Measurements from ENCODE around the gene NCBP3.

- TF ChIP-seq CTCF (IDR thresholded peaks at IDR 0.05) (no peak), EP300 (IDR thresholded peaks at IDR 0.05) (no peak), POLR2AphosphoS5 (IDR thresholded peaks at IDR 0.05) (no peak), POLR2A (IDR thresholded peaks at IDR 0.05) (no peak)
These were observed 91.3 kb downstream of the NCBP3 start for GRCh38 chr17:3754458-3755334.

Measured in gastroesophageal sphincter (tissue), 3 donors.